Measurements from ENCODE around the gene ZCCHC14.

ZCCHC14 gene

GRCh38 chr16:87443964-87444363 lies 48.9 kb downstream of the ZCCHC14 start:
- peaks cover 3% of the 10 kb centered on the region for H3K36me3 ChIP-seq (ENCODE audit: control insufficient read depth, insufficient read depth, low read length)
- H3K27me3 ChIP-seq (replicated peaks; ENCODE audit: control insufficient read depth, insufficient read depth, low read length, poor library complexity, severe bottlenecking): no peaks in the 10 kb centered on the region
- no peaks in the 10 kb centered on the region for H3K4me1 ChIP-seq (ENCODE audit: control insufficient read depth, insufficient read depth, low read length, poor library complexity, severe bottlenecking)
- H3K4me3 ChIP-seq (ENCODE audit: insufficient read depth, low read depth, low read length, poor library complexity, severe bottlenecking): no peak overlapping the region
- DNase-seq: no peak
- H3K9me3 ChIP-seq (ENCODE audit: control insufficient read depth, low read length): no peaks in the 10 kb centered on the region
- no peak overlapping the region for H3K27ac ChIP-seq (ENCODE audit: insufficient read depth, low read length, poor library complexity, severe bottlenecking)

- no peak for DNase-seq
- Histone ChIP-seq H3K27ac (ENCODE audit: insufficient read depth, low read length, poor library complexity, severe bottlenecking) (no peak overlapping the region), H3K4me1 (ENCODE audit: control insufficient read depth, insufficient read depth, low read length, poor library complexity, severe bottlenecking) (no peaks in the 10 kb centered on the region), H3K27me3 (replicated peaks; ENCODE audit: control insufficient read depth, insufficient read depth, low read length, poor library complexity, severe bottlenecking) (no peaks in the 10 kb centered on the region), H3K9me3 (ENCODE audit: control insufficient read depth, low read length) (no peaks in the 10 kb centered on the region), H3K4me3 (ENCODE audit: insufficient read depth, low read depth, low read length, poor library complexity, severe bottlenecking) (no peak overlapping the region), H3K36me3 (ENCODE audit: control insufficient read depth, insufficient read depth, low read length) (peaks cover 3% of the 10 kb centered on the region)
These were observed 49.8 kb downstream of the ZCCHC14 start for GRCh38 chr16:87443016-87443415.

GRCh38 chr16:87442581-87442966 lies 50.2 kb downstream of the ZCCHC14 start:
- H3K36me3 ChIP-seq (ENCODE audit: control insufficient read depth, insufficient read depth, low read length): peaks cover 3% of the 10 kb centered on the region
- no peak for DNase-seq
- no peaks in the 10 kb centered on the region for H3K4me1 ChIP-seq (ENCODE audit: control insufficient read depth, insufficient read depth, low read length, poor library complexity, severe bottlenecking)

DNA sequence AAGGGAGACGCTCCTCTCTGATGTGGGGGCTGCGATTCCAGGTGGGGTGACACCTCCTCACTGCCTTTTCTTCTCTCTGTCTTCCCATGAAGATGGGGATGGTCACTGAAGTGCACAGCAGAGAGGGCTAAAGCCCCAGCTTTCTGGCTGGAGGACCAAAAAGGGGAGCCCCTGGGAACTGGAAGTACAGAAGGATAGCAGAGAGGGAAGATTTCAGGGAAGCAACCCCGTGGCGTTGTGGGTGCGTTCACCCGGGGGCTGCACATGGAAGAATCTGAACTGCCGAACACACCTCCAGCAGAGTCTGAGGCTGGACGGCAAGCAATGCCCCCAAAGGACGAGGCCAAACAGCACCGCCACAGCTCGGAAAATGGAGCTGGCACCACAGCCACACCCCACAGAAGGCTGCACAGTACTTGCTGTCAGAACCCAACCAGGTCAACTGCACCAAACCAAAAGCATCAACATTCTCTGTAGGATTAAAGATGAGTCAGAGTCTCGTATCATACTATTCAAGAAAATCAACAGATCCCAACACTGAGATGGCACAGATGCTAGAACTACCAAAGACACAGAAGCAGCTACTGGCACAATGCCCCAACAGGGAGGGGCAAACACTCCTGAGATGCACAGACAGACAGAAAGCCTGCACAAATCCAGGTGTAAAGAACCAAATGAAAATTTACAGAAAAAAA lies 50.8 kb downstream of the ZCCHC14 start:
- H3K27me3 ChIP-seq (replicated peaks; ENCODE audit: control insufficient read depth, insufficient read depth, low read length, poor library complexity, severe bottlenecking): no peaks in the 10 kb centered on the region
- peaks cover 2% of the 10 kb centered on the region for H3K36me3 ChIP-seq (ENCODE audit: control insufficient read depth, insufficient read depth, low read length)
- H3K4me3 ChIP-seq (ENCODE audit: insufficient read depth, low read depth, low read length, poor library complexity, severe bottlenecking): no peak overlapping the region
- H3K9me3 ChIP-seq (ENCODE audit: control insufficient read depth, low read length): no peaks in the 10 kb centered on the region
- no peaks in the 10 kb centered on the region for H3K4me1 ChIP-seq (ENCODE audit: control insufficient read depth, insufficient read depth, low read length, poor library complexity, severe bottlenecking)
- DNase-seq: no peak
- no peak overlapping the region for H3K27ac ChIP-seq (ENCODE audit: insufficient read depth, low read length, poor library complexity, severe bottlenecking)

More at GRCh38 chr16:87442581-87442966, 50.2 kb downstream of the ZCCHC14 start:
- no peak overlapping the region for H3K27ac ChIP-seq (ENCODE audit: insufficient read depth, low read length, poor library complexity, severe bottlenecking)
- no peaks in the 10 kb centered on the region for H3K9me3 ChIP-seq (ENCODE audit: control insufficient read depth, low read length)
- no peaks in the 10 kb centered on the region for H3K27me3 ChIP-seq (replicated peaks; ENCODE audit: control insufficient read depth, insufficient read depth, low read length, poor library complexity, severe bottlenecking)
- no peak overlapping the region for H3K4me3 ChIP-seq (ENCODE audit: insufficient read depth, low read depth, low read length, poor library complexity, severe bottlenecking)

DNA sequence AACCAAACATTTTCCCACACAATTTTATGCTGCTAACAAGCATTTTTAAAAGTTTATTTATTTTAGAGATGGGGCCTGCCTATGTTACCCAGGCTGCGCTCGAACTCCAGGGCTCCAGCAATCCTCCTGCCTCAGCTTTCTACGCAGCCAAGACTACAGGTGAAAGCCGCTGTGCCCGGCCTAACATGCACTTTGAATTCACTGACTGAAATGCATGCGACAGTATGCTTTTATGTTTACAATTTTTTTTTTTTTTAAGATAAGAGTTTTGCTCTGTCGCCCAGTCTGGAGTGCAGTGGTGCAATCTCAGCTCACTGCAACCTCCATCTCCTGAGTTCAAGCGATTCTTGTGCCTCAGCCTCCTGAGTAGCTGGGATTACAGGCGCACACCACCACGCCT lies 52.9 kb downstream of the ZCCHC14 start:
- Histone ChIP-seq H3K36me3 (ENCODE audit: control insufficient read depth, insufficient read depth, low read length) (no peaks in the 10 kb centered on the region), H3K4me1 (ENCODE audit: control insufficient read depth, insufficient read depth, low read length, poor library complexity, severe bottlenecking) (peaks cover 9% of the 10 kb centered on the region), H3K27me3 (replicated peaks; ENCODE audit: control insufficient read depth, insufficient read depth, low read length, poor library complexity, severe bottlenecking) (no peaks in the 10 kb centered on the region), H3K4me3 (ENCODE audit: insufficient read depth, low read depth, low read length, poor library complexity, severe bottlenecking) (no peak overlapping the region), H3K9me3 (ENCODE audit: control insufficient read depth, low read length) (no peaks in the 10 kb centered on the region), H3K27ac (ENCODE audit: insufficient read depth, low read length, poor library complexity, severe bottlenecking) (no peak overlapping the region)
- no peak for DNase-seq

GRCh38 chr16:87438611-87438985 lies 54.2 kb downstream of the ZCCHC14 start:
- H3K27me3 ChIP-seq (replicated peaks; ENCODE audit: control insufficient read depth, insufficient read depth, low read length, poor library complexity, severe bottlenecking): no peaks in the 10 kb centered on the region
- peaks cover 9% of the 10 kb centered on the region for H3K4me1 ChIP-seq (ENCODE audit: control insufficient read depth, insufficient read depth, low read length, poor library complexity, severe bottlenecking)
- no peak overlapping the region for H3K27ac ChIP-seq (ENCODE audit: insufficient read depth, low read length, poor library complexity, severe bottlenecking)
- no peaks in the 10 kb centered on the region for H3K36me3 ChIP-seq (ENCODE audit: control insufficient read depth, insufficient read depth, low read length)
- no peak overlapping the region for H3K4me3 ChIP-seq (ENCODE audit: insufficient read depth, low read depth, low read length, poor library complexity, severe bottlenecking)
- DNase-seq: no peak
- H3K9me3 ChIP-seq (ENCODE audit: control insufficient read depth, low read length): no peaks in the 10 kb centered on the region

DNA sequence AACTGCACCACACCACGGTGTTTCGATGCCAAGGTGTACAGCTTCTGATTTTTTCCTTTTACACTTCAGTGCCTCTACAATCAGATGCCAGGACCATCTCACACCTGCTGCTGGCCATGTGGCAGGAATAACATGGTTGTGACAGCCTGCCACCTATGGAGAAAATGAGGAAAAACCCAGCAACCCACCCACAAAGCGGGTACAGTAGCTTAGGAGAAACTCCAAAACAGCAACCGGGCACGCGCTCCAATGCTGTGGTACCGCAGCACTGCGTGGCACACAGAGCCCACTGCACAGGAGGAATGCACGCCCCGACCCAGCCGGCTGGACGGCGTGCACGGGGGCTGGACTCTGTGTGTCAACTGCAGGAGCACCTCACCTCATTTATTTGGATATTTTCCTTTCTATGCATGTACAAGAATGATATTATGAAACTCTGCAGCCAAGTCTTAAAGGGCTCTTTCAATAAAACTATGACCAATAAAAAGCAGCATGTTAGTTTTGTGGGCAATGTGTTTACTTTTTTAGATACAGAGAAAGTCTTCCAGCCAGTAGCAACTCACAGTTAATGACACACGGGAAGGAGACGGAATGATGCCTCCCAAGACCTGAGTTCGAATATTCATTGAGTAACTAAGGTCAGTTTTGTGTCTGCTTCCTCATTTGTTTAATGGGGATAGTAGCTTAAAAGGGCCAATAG lies 54.8 kb downstream of the ZCCHC14 start:
- Histone ChIP-seq H3K4me1 (ENCODE audit: control insufficient read depth, insufficient read depth, low read length, poor library complexity, severe bottlenecking) (peaks cover 9% of the 10 kb centered on the region), H3K4me3 (ENCODE audit: insufficient read depth, low read depth, low read length, poor library complexity, severe bottlenecking) (no peak overlapping the region), H3K36me3 (ENCODE audit: control insufficient read depth, insufficient read depth, low read length) (no peaks in the 10 kb centered on the region), H3K9me3 (ENCODE audit: control insufficient read depth, low read length) (no peaks in the 10 kb centered on the region), H3K27me3 (replicated peaks; ENCODE audit: control insufficient read depth, insufficient read depth, low read length, poor library complexity, severe bottlenecking) (no peaks in the 10 kb centered on the region), H3K27ac (ENCODE audit: insufficient read depth, low read length, poor library complexity, severe bottlenecking) (no peak overlapping the region)
- DNase-seq: no peak

- Histone ChIP-seq H3K27me3 (replicated peaks; ENCODE audit: control insufficient read depth, insufficient read depth, low read length, poor library complexity, severe bottlenecking) (no peaks in the 10 kb centered on the region), H3K36me3 (ENCODE audit: control insufficient read depth, insufficient read depth, low read length) (no peaks in the 10 kb centered on the region), H3K4me1 (ENCODE audit: control insufficient read depth, insufficient read depth, low read length, poor library complexity, severe bottlenecking) (peaks cover 9% of the 10 kb centered on the region), H3K27ac (ENCODE audit: insufficient read depth, low read length, poor library complexity, severe bottlenecking) (no peak overlapping the region), H3K9me3 (ENCODE audit: control insufficient read depth, low read length) (no peaks in the 10 kb centered on the region), H3K4me3 (ENCODE audit: insufficient read depth, low read depth, low read length, poor library complexity, severe bottlenecking) (no peak overlapping the region)
- no peak for DNase-seq
These were observed 55.5 kb downstream of the ZCCHC14 start for GRCh38 chr16:87437327-87437726.

GRCh38 chr16:87436225-87437172 lies 56.3 kb downstream of the ZCCHC14 start:
- Histone ChIP-seq H3K9me3 (ENCODE audit: control insufficient read depth, low read length) (no peaks in the 10 kb centered on the region), H3K36me3 (ENCODE audit: control insufficient read depth, insufficient read depth, low read length) (peaks cover 7% of the 10 kb centered on the region), H3K27me3 (replicated peaks; ENCODE audit: control insufficient read depth, insufficient read depth, low read length, poor library complexity, severe bottlenecking) (no peaks in the 10 kb centered on the region), H3K4me1 (ENCODE audit: control insufficient read depth, insufficient read depth, low read length, poor library complexity, severe bottlenecking) (peaks cover 9% of the 10 kb centered on the region), H3K27ac (ENCODE audit: insufficient read depth, low read length, poor library complexity, severe bottlenecking) (no peak overlapping the region), H3K4me3 (ENCODE audit: insufficient read depth, low read depth, low read length, poor library complexity, severe bottlenecking) (peak overlapping the region; percentile 22)
- no peak for DNase-seq
